ENCODE data around the gene CES4A. TPM values are rescaled to one million over a fixed set of nuclear protein-coding genes. Genes with fewer than 3 reads are reported as not detected.
A peak's percentile ranks its signal among the peaks of the same experiment; 100 is the strongest.

CES4A gene
- total and polyA plus RNA-seq, 9 of the 15 experiments (the other 6 are each of a cell fraction or from before 2014, with no cell fraction given), result 0.09 to 0.13 (median 0.11) TPM; not detected in 6

- Histone ChIP-seq H3K9me3 (replicated peaks; ENCODE audit: control insufficient read depth, insufficient read depth, low read depth, low read length) (no peaks in the 10 kb centered on the region), H3K4me2 (ENCODE audit: insufficient read depth, low read length) (peak overlapping the region; percentile 72), H2AFZ (ENCODE audit: low read depth, low read length) (peak overlapping the region; percentile 66), H3K9ac (ENCODE audit: insufficient read depth in 1 of 2, low read depth in 2 of 2, low read length in 2 of 2) (peak overlapping the region in 1 of 2 experiments; percentile 84; a peak in 2 of 4 replicates), H4K20me1 (replicated peaks; ENCODE audit: control insufficient read depth, insufficient read depth, low read length) (no peaks in the 10 kb centered on the region; the same call in 1 of the 2 replicates), H3K79me2 (ENCODE audit: control insufficient read depth, insufficient read depth, low read length) (no peaks in the 10 kb centered on the region), H3K4me3 (0 out of 2 replicates have a peak overlapping the region, but pooled peaks have one; percentile 12), H3K36me3 (ENCODE audit: control insufficient read depth, insufficient read depth, low read length) (no peaks in the 10 kb centered on the region), H3K4me1 (replicated peaks in 1 of 2; ENCODE audit: control insufficient read depth in 2 of 2, insufficient read depth in 2 of 2, low read length in 2 of 2) (peaks cover 0 to 16% of the 10 kb centered on the region in 2 experiments; a peak in 3 of 5 replicates), H3K27ac (ENCODE audit: extremely low read depth, low read depth, low read length) (no peak overlapping the region), H3K27me3 (ENCODE audit: control insufficient read depth in 2 of 2, insufficient read depth in 2 of 2, low read length in 2 of 2) (peaks cover 4 to 39% of the 10 kb centered on the region in 2 experiments; a peak in 4 of 5 replicates), H3K9me1 (ENCODE audit: control insufficient read depth, insufficient read depth, low read length) (no peaks in the 10 kb centered on the region)
- intact Hi-C loops (cut with micrococcal nuclease) (no loop called here), in situ Hi-C loops (cut with MboI) (no loop called here)
- ChIA-PET POLR2A (interaction anchor here (0.9 kb wide), 1 partner anchor 13 kb away, joined by 3 read pairs; no protein-coding TSS in a partner anchor), CTCF (ENCODE audit: low intra/inter-chr PET ratio) (no interaction called here)
- BruUV-seq (replicated peaks), result no TSS peak
- WGBS (ENCODE audit: insufficient coverage, low coverage, missing lambda C conversion rate), result 47% methylated on average over 43 of the region's 89 CpGs
- DNase-seq (ENCODE audit: extremely low read depth in 1 of 4, low spot score in 3 of 4), result peak; percentile 46 to 98 (median 92)
- peak; percentile 87 for ATAC-seq
- FAIRE-seq, result no peak
- TF ChIP-seq E4F1 (CRISPR knock-in tag; IDR thresholded peaks at IDR 0.05; ENCODE audit: borderline replicate concordance) (no peak), DNMT1 (IDR thresholded peaks at IDR 0.05) (no peak), ZFX (CRISPR knock-in tag; IDR thresholded peaks at IDR 0.05) (no peak), E2F6 (IDR thresholded peaks at IDR 0.05; ENCODE audit: borderline replicate concordance in 1 of 2, extremely low read depth in 1 of 2, insufficient read depth in 1 of 2, insufficient read length in 1 of 2, low read depth in 1 of 2, low read length in 1 of 2, poor library complexity in 1 of 2, severe bottlenecking in 1 of 2) (peak in 1 of 2 experiments; percentile 20), ZNF212 (CRISPR knock-in tag; IDR thresholded peaks at IDR 0.05) (no peak), ILF3 (IDR thresholded peaks at IDR 0.05; ENCODE audit: borderline replicate concordance) (no peak), IRF9 (tag; IDR thresholded peaks at IDR 0.05) (no peak), NR2C1 (IDR thresholded peaks at IDR 0.05) (no peak), NR2C1 (tag; IDR thresholded peaks at IDR 0.05) (no peak), ZBTB2 (IDR thresholded peaks at IDR 0.05) (no peak), MED1 (CRISPR knock-in tag; IDR thresholded peaks at IDR 0.05; ENCODE audit: borderline replicate concordance) (no peak)
- TF ChIP-seq, protein P1, sequence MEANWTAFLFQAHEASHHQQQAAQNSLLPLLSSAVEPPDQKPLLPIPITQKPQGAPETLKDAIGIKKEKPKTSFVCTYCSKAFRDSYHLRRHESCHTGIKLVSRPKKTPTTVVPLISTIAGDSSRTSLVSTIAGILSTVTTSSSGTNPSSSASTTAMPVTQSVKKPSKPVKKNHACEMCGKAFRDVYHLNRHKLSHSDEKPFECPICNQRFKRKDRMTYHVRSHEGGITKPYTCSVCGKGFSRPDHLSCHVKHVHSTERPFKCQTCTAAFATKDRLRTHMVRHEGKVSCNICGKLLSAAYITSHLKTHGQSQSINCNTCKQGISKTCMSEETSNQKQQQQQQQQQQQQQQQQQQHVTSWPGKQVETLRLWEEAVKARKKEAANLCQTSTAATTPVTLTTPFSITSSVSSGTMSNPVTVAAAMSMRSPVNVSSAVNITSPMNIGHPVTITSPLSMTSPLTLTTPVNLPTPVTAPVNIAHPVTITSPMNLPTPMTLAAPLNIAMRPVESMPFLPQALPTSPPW (CRISPR knock-in tag; IDR thresholded peaks at IDR 0.05), result peak; percentile 37; the same call in 1 of the 2 replicates
Observed at GRCh38 chr16:67000384-67001351, 12.3 kb downstream of the CES4A start.

Measured in K562 (cell line).